HL-60/S4 (cell line): ENCODE results near the gene IMPDH1.
"Not testable (repeated sequence)": the region's sequence is repeated elsewhere in the genome, so short reads cannot be mapped to it uniquely, and the experiment has no call there.

ENCODE experiments used
- in situ Hi-C: fragments of 300-500 bp; cut with MboI; formaldehyde crosslinking; loops from 2 replicates; pipeline ENCODE4 v1.14.3; 2022; ENCODE audit warnings: low sequenced_read_pairs

IMPDH1 gene

GRCh38 chr7:128409596-128410450, at the start of gene IMPDH1:
IMPDH1 (minus strand) TSS chr7:128409982; CDS start chr7:128409901, 81 bp downstream.
- in situ Hi-C loops: no loop called here

GRCh38 chr7:128459394-128459878, 49.7 kb upstream of the IMPDH1 start:
- in situ Hi-C loops: no loop called here

- in situ Hi-C loops: no loop called here
Observed at GRCh38 chr7:128458956-128459355, 49.2 kb upstream of the IMPDH1 start.

- in situ Hi-C loops: not testable (repeated sequence)
Observed at GRCh38 chr7:128457385-128457784, 47.6 kb upstream of the IMPDH1 start.

- in situ Hi-C loops: no loop called here
Observed at GRCh38 chr7:128456255-128456725, 46.5 kb upstream of the IMPDH1 start.

- in situ Hi-C loops: no loop called here
Observed at GRCh38 chr7:128455543-128456254, 45.9 kb upstream of the IMPDH1 start, which contains the start of gene HILPDA. HILPDA (plus strand) TSS chr7:128455878; CDS start chr7:128457269, 1,391 bp downstream.

- in situ Hi-C loops: no loop called here
Observed at GRCh38 chr7:128454808-128455542, 45.2 kb upstream of the IMPDH1 start.

- in situ Hi-C loops: no loop called here
Observed at GRCh38 chr7:128453836-128454804, 44.3 kb upstream of the IMPDH1 start.

GRCh38 chr7:128452552-128452951, 42.8 kb upstream of the IMPDH1 start:
- in situ Hi-C loops: no loop called here

GRCh38 chr7:128450913-128451312, 41.1 kb upstream of the IMPDH1 start:
- in situ Hi-C loops: no loop called here

GRCh38 chr7:128450409-128450808, 40.6 kb upstream of the IMPDH1 start:
- in situ Hi-C loops: no loop called here

GRCh38 chr7:128448751-128449302, 39.0 kb upstream of the IMPDH1 start:
- in situ Hi-C loops: no loop called here

- in situ Hi-C loops: no loop called here
Observed at GRCh38 chr7:128447941-128448564, 38.3 kb upstream of the IMPDH1 start.

- in situ Hi-C loops: no loop called here
Observed at GRCh38 chr7:128446306-128446705, 36.5 kb upstream of the IMPDH1 start.

- in situ Hi-C loops: no loop called here
Observed at GRCh38 chr7:128443831-128444600, 34.2 kb upstream of the IMPDH1 start.

GRCh38 chr7:128442356-128442755, 32.6 kb upstream of the IMPDH1 start:
- in situ Hi-C loops: no loop called here

GRCh38 chr7:128437426-128438332, 27.9 kb upstream of the IMPDH1 start:
- in situ Hi-C loops: no loop called here
